Neural cell (in vitro differentiated cells): Measurements from ENCODE around the gene ACTR10. TPM values are rescaled to one million over a fixed set of nuclear protein-coding genes. Genes with fewer than 3 reads are reported as not detected.

Experiments used
- H2AFZ ChIP-seq: fragments of 200-600, 300-800 bp; sonication (generic), shearing (Covaris generic); 2 replicates; pipeline ENCODE4 v1.6.0; 2014; ENCODE audit warnings: low read depth, mild to moderate bottlenecking, antibody characterized with exemption, low read length, moderate library complexity
- H3F3A ChIP-seq: fragments of 200-600 bp; shearing (Covaris generic); 2 replicates; pipeline ENCODE4 v1.6.1; 2016; ENCODE audit warnings: mild to moderate bottlenecking, moderate library complexity, mixed read lengths, antibody characterized with exemption, low read length; ENCODE audit not compliant: insufficient read depth, poor library complexity, severe bottlenecking
- H3K27ac ChIP-seq: fragments of 200-600, 300-800 bp; sonication (generic), shearing (Covaris generic); 2 replicates; pipeline ENCODE4 v1.5.1; 2014; ENCODE audit warnings: mild to moderate bottlenecking, low read length, moderate library complexity
- H3K27me3 ChIP-seq: fragments of 300-800, 200-600 bp; sonication (generic), shearing (Covaris generic); 2 replicates; pipeline ENCODE4 v1.6.0; 2014; ENCODE audit warnings: mild to moderate bottlenecking, low read depth, low read length, moderate library complexity; ENCODE audit not compliant: insufficient read depth
- H3K36me3 ChIP-seq: fragments of 300-800, 200-600 bp; sonication (generic), shearing (Covaris generic); 2 replicates; pipeline ENCODE4 v1.5.1; 2014; ENCODE audit warnings: mild to moderate bottlenecking, antibody characterized with exemption, low read length, moderate library complexity; ENCODE audit not compliant: insufficient read depth
- H3K4me2 ChIP-seq: fragments of 300-800, 200-600 bp; sonication (generic), shearing (Covaris generic); 2 replicates; pipeline ENCODE4 v1.6.0; 2014; ENCODE audit warnings: mild to moderate bottlenecking, low read length
- H3K4me3 ChIP-seq: fragments of 300-800, 200-600 bp; sonication (generic), shearing (Covaris generic); 2 replicates; pipeline ENCODE4 v1.5.1; 2014; ENCODE audit warnings: mild to moderate bottlenecking, low read length, moderate library complexity
- H3K79me2 ChIP-seq: fragments of 200-600 bp; shearing (Covaris generic); replicated peaks from 2 replicates; pipeline ENCODE4 v1.6.0; 2014; ENCODE audit warnings: mild to moderate bottlenecking, low read length, moderate library complexity; ENCODE audit not compliant: insufficient read depth
- H3K9ac ChIP-seq: fragments of 300-800, 200-600 bp; sonication (generic), shearing (Covaris generic); 2 replicates; pipeline ENCODE4 v1.6.1; 2016; ENCODE audit warnings: mild to moderate bottlenecking, low read length, mixed read lengths
- H3K9me2 ChIP-seq: fragments of 200-600 bp; shearing (Covaris generic); 2 replicates; pipeline ENCODE4 v1.6.1; 2016; ENCODE audit warnings: mild to moderate bottlenecking, low read length, mixed read lengths; ENCODE audit not compliant: insufficient read depth
- H3K9me3 ChIP-seq: fragments of 200-600, 300-800 bp; sonication (generic), shearing (Covaris generic); 2 replicates; pipeline ENCODE4 v1.6.1; 2016; ENCODE audit warnings: mild to moderate bottlenecking, mixed run types, low read length, moderate library complexity, mixed read lengths
- H4K20me1 ChIP-seq: fragments of 200-600 bp; shearing (Covaris generic); 2 replicates; pipeline ENCODE4 v1.6.1; 2016; ENCODE audit warnings: mild to moderate bottlenecking, mixed run types; ENCODE audit not compliant: insufficient read depth
- CTCF ChIP-seq: fragments of 450-650 bp; IDR thresholded peaks from 2 replicates; pipeline ENCODE4 v1.5.1; 2014; ENCODE audit warnings: antibody characterized with exemption, mild to moderate bottlenecking, moderate library complexity; ENCODE audit not compliant: poor library complexity, severe bottlenecking
- EP300 ChIP-seq: fragments of 450-650 bp; conservative IDR thresholded peaks from 2 replicates; pipeline ENCODE4 v1.6.1; 2014; ENCODE audit warnings: antibody characterized with exemption, mild to moderate bottlenecking, moderate library complexity; ENCODE audit not compliant: poor library complexity, severe bottlenecking
- EZH2 ChIP-seq: fragments of 200-600, 300-800 bp; shearing (Covaris generic), sonication (generic); IDR thresholded peaks from 2 replicates; pipeline ENCODE4 v1.6.1; 2014; ENCODE audit warnings: antibody characterized with exemption, low read length, borderline replicate concordance, mild to moderate bottlenecking; ENCODE audit not compliant: insufficient read depth, poor library complexity, severe bottlenecking
- MXI1 ChIP-seq: fragments of 450-650 bp; conservative IDR thresholded peaks from 2 replicates; pipeline ENCODE4 v1.6.1; 2014; ENCODE audit warnings: antibody characterized with exemption, mild to moderate bottlenecking; ENCODE audit not compliant: poor library complexity, severe bottlenecking
- POLR2AphosphoS5 ChIP-seq: IDR thresholded peaks from 2 replicates; pipeline ENCODE4 v1.6.1; 2012
- RAD21 ChIP-seq: fragments of 450-650 bp; conservative IDR thresholded peaks from 2 replicates; pipeline ENCODE4 v1.6.1; 2014; ENCODE audit warnings: antibody characterized with exemption, mild to moderate bottlenecking, moderate library complexity
- REST ChIP-seq: IDR thresholded peaks from 2 replicates; pipeline ENCODE4 v1.6.1; 2012; ENCODE audit warnings: borderline replicate concordance
- SMC3 ChIP-seq: fragments of 450-650 bp; conservative IDR thresholded peaks from 2 replicates; pipeline ENCODE4 v1.6.1; 2014; ENCODE audit warnings: antibody characterized with exemption, mild to moderate bottlenecking, moderate library complexity; ENCODE audit not compliant: poor library complexity
- TAF1 ChIP-seq: IDR thresholded peaks from 2 replicates; pipeline ENCODE4 v1.6.1; 2012; ENCODE audit warnings: low read depth
- polyA plus RNA-seq: library from polyadenylated mRNA; depleted of rRNA; stranded (reverse); fragments of >200 nt; gene quantifications from 2 replicates; pipeline ENCODE4 v1.2.3, GENCODE V29; 2014

Gene ACTR10
- polyA plus RNA-seq, 1 donor from 2014 or later, result 401 TPM

- Histone ChIP-seq H3K4me3 (no peak overlapping the region), H4K20me1 (no peaks in the 10 kb centered on the region), H3F3A (no peaks in the 10 kb centered on the region), H3K27me3 (no peaks in the 10 kb centered on the region), H3K79me2 (peaks cover 24% of the 10 kb centered on the region), H3K36me3 (no peaks in the 10 kb centered on the region), H3K4me2 (no peak overlapping the region), H3K9me2 (no peaks in the 10 kb centered on the region), H3K9me3 (no peaks in the 10 kb centered on the region), H3K9ac (no peak overlapping the region), H3K27ac (no peak overlapping the region), H2AFZ (no peak overlapping the region)
- TF ChIP-seq CTCF, result no peak
Measured at GRCh38 chr14:58198086-58198485, 1.9 kb upstream of the ACTR10 start.

- peak overlapping the region; percentile 37 for H2AFZ ChIP-seq
- no peaks in the 10 kb centered on the region for H3F3A ChIP-seq
- H3K36me3 ChIP-seq, result no peaks in the 10 kb centered on the region
- H3K27me3 ChIP-seq, result no peaks in the 10 kb centered on the region
- no peaks in the 10 kb centered on the region for H4K20me1 ChIP-seq
- peak overlapping the region; percentile 71 for H3K4me2 ChIP-seq
- no peaks in the 10 kb centered on the region for H3K9me3 ChIP-seq
- H3K4me3 ChIP-seq, result peak overlapping the region; percentile 69
- H3K9ac ChIP-seq, result peak overlapping the region; percentile 84
- no peaks in the 10 kb centered on the region for H3K9me2 ChIP-seq
- peaks cover 24% of the 10 kb centered on the region for H3K79me2 ChIP-seq
- TF ChIP-seq CTCF, result no peak
- TF ChIP-seq EZH2, result no peak
- peak; percentile 48 for TF ChIP-seq TAF1
- no peak for TF ChIP-seq EP300
- TF ChIP-seq MXI1, result no peak
- peak; percentile 6 for TF ChIP-seq SMC3
- no peak for TF ChIP-seq POLR2AphosphoS5
- TF ChIP-seq RAD21, result no peak
- TF ChIP-seq REST, result peak; percentile 69
- H3K27ac ChIP-seq, result peak overlapping the region; percentile 82
Measured at GRCh38 chr14:58200480-58200841, 512 bp downstream of the ACTR10 start.
